MM.1S (cell line): Measurements from ENCODE around the gene SDK1.

ENCODE experiments used
- CTCF ChIP-seq: fragments of 300-600 bp; sonication (generic); IDR thresholded peaks from 2 replicates; pipeline ENCODE4 v1.5.1; 2016; ENCODE audit warnings: antibody characterized with exemption, low read length, mixed read lengths
- EZH2phosphoT487 ChIP-seq: fragments of 300-600 bp; sonication (generic); IDR thresholded peaks from 2 replicates; pipeline ENCODE4 v1.6.1; 2018; ENCODE audit warnings: antibody characterized with exemption, low read length

- no peak for TF ChIP-seq CTCF
- no peak for TF ChIP-seq EZH2phosphoT487
These were observed 315.3 kb downstream of the SDK1 start for GRCh38 chr7:3616306-3616705.
